ENCODE results near the gene NOC3L.

DNA sequence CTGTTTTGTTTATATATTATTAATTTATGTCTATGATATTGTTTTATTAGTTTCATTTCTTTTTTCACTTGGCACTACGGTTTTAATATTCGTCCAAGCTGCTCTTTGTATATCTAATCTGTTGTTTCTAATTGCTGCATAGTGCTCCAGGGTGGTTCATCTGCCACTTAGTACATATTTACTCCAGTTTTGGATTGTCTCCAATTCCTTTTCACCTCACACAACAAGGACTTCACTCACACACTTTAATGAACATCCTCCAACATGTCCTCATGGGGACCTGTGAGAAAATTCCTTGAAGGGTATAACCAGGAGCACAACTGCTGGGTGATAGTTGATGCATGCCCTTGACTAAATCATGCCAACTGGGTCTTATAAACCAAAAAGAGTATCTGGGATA lies 14.1 kb upstream of the NOC3L start:
- TF ChIP-seq POLR2AphosphoS5 (IDR thresholded peaks at IDR 0.05) (no peak), POLR2A (IDR thresholded peaks at IDR 0.05) (no peak)
- TF ChIP-seq, protein P1, sequence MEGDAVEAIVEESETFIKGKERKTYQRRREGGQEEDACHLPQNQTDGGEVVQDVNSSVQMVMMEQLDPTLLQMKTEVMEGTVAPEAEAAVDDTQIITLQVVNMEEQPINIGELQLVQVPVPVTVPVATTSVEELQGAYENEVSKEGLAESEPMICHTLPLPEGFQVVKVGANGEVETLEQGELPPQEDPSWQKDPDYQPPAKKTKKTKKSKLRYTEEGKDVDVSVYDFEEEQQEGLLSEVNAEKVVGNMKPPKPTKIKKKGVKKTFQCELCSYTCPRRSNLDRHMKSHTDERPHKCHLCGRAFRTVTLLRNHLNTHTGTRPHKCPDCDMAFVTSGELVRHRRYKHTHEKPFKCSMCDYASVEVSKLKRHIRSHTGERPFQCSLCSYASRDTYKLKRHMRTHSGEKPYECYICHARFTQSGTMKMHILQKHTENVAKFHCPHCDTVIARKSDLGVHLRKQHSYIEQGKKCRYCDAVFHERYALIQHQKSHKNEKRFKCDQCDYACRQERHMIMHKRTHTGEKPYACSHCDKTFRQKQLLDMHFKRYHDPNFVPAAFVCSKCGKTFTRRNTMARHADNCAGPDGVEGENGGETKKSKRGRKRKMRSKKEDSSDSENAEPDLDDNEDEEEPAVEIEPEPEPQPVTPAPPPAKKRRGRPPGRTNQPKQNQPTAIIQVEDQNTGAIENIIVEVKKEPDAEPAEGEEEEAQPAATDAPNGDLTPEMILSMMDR (IDR thresholded peaks at IDR 0.05 in 8 of 11, conservative IDR thresholded peaks at IDR 0.05 in 3 of 11), result no peak

Measured in spleen (tissue), 7 donors.